ENCODE measurements around the gene BMAL2. TPM values are rescaled to one million over a fixed set of nuclear protein-coding genes. Genes with fewer than 3 reads are reported as not detected.

Gene BMAL2
- total RNA-seq, 4 donors from 2014 or later: 1.2 to 5.6 (median 2.7) TPM

DNA sequence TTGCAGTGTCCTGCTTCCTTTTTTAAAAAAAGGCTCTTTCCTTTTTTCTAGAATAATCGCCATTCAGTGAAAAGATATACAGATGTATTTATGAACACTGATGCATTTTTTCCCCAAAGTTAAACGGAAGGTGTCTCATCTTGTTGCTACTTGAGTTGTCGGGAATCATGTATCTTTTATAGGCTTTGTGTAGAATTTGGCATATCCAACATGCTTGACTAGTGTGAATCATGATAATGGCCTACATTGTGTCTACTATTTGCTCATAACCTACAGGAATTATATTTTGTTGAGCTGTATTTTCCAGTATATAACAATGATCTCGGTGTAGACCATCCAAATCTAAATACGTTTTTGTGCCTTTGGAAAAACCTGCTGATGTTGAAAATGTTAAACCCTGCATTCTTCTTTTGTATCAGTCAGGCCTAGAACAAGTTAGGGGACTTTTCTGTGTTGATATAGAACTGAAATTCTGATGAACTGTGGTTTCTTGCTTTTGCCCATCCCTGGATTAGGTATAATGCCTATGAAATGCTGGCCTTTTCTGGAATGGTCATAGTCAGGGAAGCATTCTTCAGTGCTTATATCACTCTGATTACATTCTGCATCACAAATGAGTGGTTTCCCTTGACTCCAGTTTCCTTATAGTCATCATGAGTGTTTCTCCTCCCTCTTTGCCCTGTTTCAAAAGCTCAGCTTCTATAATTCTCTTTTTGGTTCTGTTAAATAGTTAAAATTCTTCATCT, 10.8 kb downstream of the BMAL2 start:
- TF ChIP-seq CTCF (IDR thresholded peaks at IDR 0.05): no peak
- ATAC-seq (ENCODE audit: low FRiP score) (no peak), DNase-seq (ENCODE audit: low spot score) (no peak)

GRCh38 chr12:27344246-27344645, 11.6 kb downstream of the BMAL2 start:
- no peak for ATAC-seq (ENCODE audit: low FRiP score)
- TF ChIP-seq CTCF (IDR thresholded peaks at IDR 0.05): no peak
- DNase-seq (ENCODE audit: low spot score): no peak

DNA sequence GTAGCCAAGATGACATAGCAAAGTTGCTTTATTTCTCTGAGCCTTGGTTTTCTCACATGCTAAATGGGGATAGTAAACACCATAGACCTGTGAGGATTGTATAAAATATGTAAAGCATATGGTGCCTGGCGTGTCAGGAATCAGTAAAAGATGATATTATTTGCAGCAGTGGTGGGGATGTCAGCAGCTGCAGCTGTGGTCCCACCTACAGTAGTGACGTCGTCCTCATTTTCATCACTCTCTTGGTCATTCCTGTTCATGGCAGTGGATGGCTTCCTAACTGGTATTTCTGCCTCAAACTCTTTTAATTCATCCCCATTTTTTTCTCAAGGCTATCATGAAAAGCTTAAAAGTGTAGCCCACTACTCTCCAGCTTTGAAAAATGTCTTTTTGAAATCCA, 12.1 kb downstream of the BMAL2 start:
- no peak for ATAC-seq (ENCODE audit: low FRiP score)
- no peak for DNase-seq (ENCODE audit: low spot score)
- TF ChIP-seq CTCF (IDR thresholded peaks at IDR 0.05): no peak

DNA sequence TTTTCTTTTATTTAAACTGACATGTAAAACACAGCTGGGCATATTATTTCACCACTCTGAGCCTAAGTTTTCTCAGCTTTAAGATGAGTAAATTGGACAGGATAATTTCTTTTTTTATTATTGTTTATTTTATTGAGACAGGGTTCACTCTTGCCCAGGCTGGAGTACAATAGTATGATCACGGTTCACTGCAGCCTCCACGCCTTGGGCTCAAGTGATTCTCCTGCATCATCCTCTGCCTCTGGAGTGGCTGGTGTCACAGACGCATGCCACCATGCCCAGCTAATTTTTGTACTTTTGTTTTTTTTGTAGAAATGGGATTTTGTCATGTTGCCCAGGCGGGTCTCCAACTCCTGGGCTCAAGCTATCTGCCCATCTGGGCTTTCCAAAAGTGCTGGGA, 12.7 kb downstream of the BMAL2 start:
- no peak for TF ChIP-seq CTCF (IDR thresholded peaks at IDR 0.05)
- ATAC-seq (ENCODE audit: low FRiP score): no peak
- DNase-seq (ENCODE audit: low spot score): no peak

DNA sequence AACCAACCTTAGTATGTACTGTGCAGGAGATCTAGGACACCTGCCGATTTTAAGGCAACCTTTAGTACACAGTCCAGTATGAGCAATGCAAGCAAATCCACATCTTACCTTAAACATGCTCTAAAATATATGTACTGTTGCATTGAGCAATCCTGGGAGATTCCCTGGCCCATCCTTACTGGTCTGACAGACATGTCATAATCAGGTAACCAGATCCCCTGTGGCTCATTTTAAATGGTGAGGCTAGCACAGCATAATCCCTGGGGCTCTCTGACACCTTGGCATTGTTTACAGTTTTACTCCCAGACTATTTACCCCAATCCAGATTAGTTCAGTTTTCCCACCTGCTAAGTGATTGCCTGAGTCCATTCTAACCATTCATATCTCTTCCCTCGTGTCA, 15.1 kb downstream of the BMAL2 start:
- ATAC-seq (ENCODE audit: low FRiP score): no peak
- TF ChIP-seq CTCF (IDR thresholded peaks at IDR 0.05): no peak
- no peak for DNase-seq (ENCODE audit: low spot score)

- no peak for TF ChIP-seq CTCF (IDR thresholded peaks at IDR 0.05)
- ATAC-seq (ENCODE audit: low FRiP score): no peak
Observed at GRCh38 chr12:27351476-27351875, 18.8 kb downstream of the BMAL2 start.

GRCh38 chr12:27355486-27355885, 22.9 kb downstream of the BMAL2 start:
- no peak for ATAC-seq (ENCODE audit: low FRiP score)
- no peak for DNase-seq (ENCODE audit: low spot score)
- TF ChIP-seq CTCF (IDR thresholded peaks at IDR 0.05): no peak

More at GRCh38 chr12:27351476-27351875, 18.8 kb downstream of the BMAL2 start:
- no peak for DNase-seq (ENCODE audit: low spot score)

All from omental fat pad (tissue), 4 donors.